ENCODE results near the gene NSMF.

DNA sequence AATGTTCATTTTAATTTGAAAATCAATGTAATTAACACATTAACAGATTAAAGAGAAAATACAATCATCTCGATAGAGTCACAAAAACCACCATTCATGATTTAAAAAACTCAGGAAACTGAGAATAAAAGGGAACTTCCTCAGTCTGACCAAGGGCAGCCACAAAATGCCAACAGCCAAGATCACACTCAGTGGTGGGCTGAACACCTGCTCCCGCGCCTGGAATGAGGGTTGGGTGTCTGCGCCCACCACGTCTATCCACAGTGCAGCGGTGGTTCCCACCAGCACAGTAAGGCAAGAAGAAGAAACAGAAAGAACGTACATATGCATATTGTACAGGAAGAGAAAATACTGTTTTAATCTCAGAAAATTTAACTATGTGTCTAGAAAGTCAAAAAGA, 11.7 kb upstream of the NSMF start:
- TF ChIP-seq, protein P1, sequence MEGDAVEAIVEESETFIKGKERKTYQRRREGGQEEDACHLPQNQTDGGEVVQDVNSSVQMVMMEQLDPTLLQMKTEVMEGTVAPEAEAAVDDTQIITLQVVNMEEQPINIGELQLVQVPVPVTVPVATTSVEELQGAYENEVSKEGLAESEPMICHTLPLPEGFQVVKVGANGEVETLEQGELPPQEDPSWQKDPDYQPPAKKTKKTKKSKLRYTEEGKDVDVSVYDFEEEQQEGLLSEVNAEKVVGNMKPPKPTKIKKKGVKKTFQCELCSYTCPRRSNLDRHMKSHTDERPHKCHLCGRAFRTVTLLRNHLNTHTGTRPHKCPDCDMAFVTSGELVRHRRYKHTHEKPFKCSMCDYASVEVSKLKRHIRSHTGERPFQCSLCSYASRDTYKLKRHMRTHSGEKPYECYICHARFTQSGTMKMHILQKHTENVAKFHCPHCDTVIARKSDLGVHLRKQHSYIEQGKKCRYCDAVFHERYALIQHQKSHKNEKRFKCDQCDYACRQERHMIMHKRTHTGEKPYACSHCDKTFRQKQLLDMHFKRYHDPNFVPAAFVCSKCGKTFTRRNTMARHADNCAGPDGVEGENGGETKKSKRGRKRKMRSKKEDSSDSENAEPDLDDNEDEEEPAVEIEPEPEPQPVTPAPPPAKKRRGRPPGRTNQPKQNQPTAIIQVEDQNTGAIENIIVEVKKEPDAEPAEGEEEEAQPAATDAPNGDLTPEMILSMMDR (IDR thresholded peaks at IDR 0.05): no peak
- TF ChIP-seq POLR2A (IDR thresholded peaks at IDR 0.05) (no peak), EP300 (IDR thresholded peaks at IDR 0.05) (no peak)

Measured in stomach (tissue), 4 donors.